Gastroesophageal sphincter (tissue), 3 donors: ENCODE measurements around the gene BCL2L13.

ENCODE experiments used
- CTCF ChIP-seq, 4 experiments: fragments of 200-600 bp in 2 of 4; fragments of 450-650 bp in 2 of 4; sonication (generic) in 1 of 4; IDR thresholded peaks; one replicate each; pipeline ENCODE4 v1.5.1; 2017 to 2019; ENCODE audit warnings: antibody characterized with exemption in 4 of 4, mild to moderate bottlenecking in 2 of 4, moderate library complexity in 2 of 4
- EP300 ChIP-seq: sonication (generic); formaldehyde crosslinking; IDR thresholded peaks from one replicate; pipeline ENCODE4 v1.6.1; 2017; ENCODE audit warnings: antibody characterized with exemption, mild to moderate bottlenecking
- POLR2A ChIP-seq, 2 donors: fragments of 450-650 bp; IDR thresholded peaks; one replicate each; pipeline ENCODE4 v1.6.1; 2017; ENCODE audit warnings: antibody characterized with exemption in 2 of 2, mild to moderate bottlenecking in 2 of 2, moderate library complexity in 1 of 2
- POLR2AphosphoS5 ChIP-seq: sonication (generic); formaldehyde crosslinking; IDR thresholded peaks from one replicate; pipeline ENCODE4 v1.6.1; 2017; ENCODE audit warnings: antibody characterized with exemption

DNA sequence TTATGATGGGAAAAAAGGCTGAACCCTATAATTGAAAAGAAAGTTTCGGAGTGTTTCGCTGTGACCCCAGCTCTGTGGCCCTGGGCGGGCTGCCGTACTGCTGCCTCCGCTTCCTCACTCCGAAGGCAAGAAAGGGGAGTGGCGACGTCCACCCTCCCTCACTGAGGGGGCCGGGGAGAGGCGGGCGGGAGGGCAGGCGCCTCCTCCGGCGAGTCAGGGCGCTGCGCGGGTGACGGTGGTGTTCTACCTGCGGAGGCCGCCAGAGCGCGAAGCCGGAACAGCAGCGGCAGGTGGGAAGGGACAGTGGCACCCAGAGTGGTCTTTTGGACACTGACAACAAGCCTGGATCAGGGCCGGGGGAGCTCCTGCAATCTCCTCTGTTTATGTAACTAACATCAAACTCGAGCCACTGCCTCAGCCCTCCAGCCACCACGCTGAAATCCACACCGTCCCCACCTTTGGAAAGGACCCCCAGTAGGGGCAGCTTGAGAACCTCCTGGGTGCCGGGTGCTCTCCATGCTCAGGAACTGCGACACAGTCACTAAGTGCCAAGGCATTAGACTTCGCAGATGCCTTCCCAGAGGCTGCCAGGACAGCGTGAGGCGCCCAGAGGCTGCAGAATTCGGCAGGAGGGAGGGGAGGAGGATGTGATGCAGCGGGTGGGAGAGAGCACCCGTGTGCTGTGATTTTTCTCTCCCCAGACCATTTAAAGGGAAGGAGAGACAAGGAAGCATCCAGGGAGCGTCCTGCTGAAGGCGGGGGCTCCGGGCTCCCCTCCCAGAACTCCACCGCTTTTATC, 110.2 kb downstream of the BCL2L13 start:
- TF ChIP-seq CTCF (IDR thresholded peaks at IDR 0.05) (peak in 2 of 4 experiments; percentile 37 to 61), POLR2A (IDR thresholded peaks at IDR 0.05) (no peak), POLR2AphosphoS5 (no peak), EP300 (no peak)
